Panc1 (cell line): ENCODE measurements around the gene SELENOS. TPM values are rescaled to one million over a fixed set of nuclear protein-coding genes. Genes with fewer than 3 reads are reported as not detected.

ENCODE experiments used
- ATAC-seq: fragments of 200-7000 bp; cut with Tn5 transposase; 2 replicates; pipeline ENCODE4 v1.9.1; 2020; ENCODE audit warnings: mild to moderate bottlenecking, moderate library complexity
- BruUV-seq: library from RNA; stranded (reverse); fragments of 400-500 nt; replicated peaks from 2 replicates; lab custom pipeline; 2021; lab: Mats Ljungman, UMichigan
- CTCF ChIA-PET: fragments of 300-600 bp; sonication (Branson Sonifier 250); formaldehyde crosslinking; loops from one replicate; lab custom pipeline; 2022; ENCODE audit warnings: antibody characterized with exemption; lab: Charles Lee
- POLR2A ChIA-PET: fragments of 300-600 bp; sonication (Branson Sonifier 250); formaldehyde crosslinking; loops from one replicate; lab custom pipeline; 2022; ENCODE audit warnings: antibody characterized with exemption; lab: Charles Lee
- DNase-seq: peaks from one replicate; pipeline ENCODE4 v3.0.0-alpha.2; 2010; ENCODE audit warnings: low read depth, low spot score
- H3K27ac ChIP-seq: 2 replicates; pipeline ENCODE4 v1.5.1; 2011; ENCODE audit warnings: mild to moderate bottlenecking, low read length, inconsistent platforms
- H3K27me3 ChIP-seq: fragments of 200-500 bp; sonication (Bioruptor generic); 2 replicates; pipeline ENCODE4 v1.6.0; 2014; ENCODE audit warnings: low read length, inconsistent platforms; ENCODE audit not compliant: control insufficient read depth, insufficient read depth
- H3K36me3 ChIP-seq: fragments of 200-500 bp; sonication (Bioruptor generic); 2 replicates; pipeline ENCODE4 v1.5.1; 2014; ENCODE audit warnings: inconsistent platforms, mild to moderate bottlenecking, low read length, moderate library complexity; ENCODE audit not compliant: control insufficient read depth, insufficient read depth
- H3K4me1 ChIP-seq: 2 replicates; pipeline ENCODE4 v1.5.1; 2011; ENCODE audit warnings: inconsistent platforms, mild to moderate bottlenecking, low read length, moderate library complexity; ENCODE audit not compliant: control insufficient read depth, insufficient read depth
- H3K4me3 ChIP-seq, 2 experiments: 2 replicates each; pipeline ENCODE4 v1.5.1; 2011 to 2012; ENCODE audit warnings: low read depth in 2 of 2, low read length in 2 of 2, mild to moderate bottlenecking in 2 of 2, inconsistent platforms in 1 of 2, moderate library complexity in 1 of 2
- H3K9me3 ChIP-seq: fragments of 200-500 bp; sonication (Bioruptor generic); 2 replicates; pipeline ENCODE4 v1.5.1; 2014; ENCODE audit warnings: low read depth, mild to moderate bottlenecking, inconsistent platforms, low read length, moderate library complexity; ENCODE audit not compliant: control insufficient read depth, insufficient read depth
- CTCF ChIP-seq: fragments of 450-650 bp; IDR thresholded peaks from 2 replicates; pipeline ENCODE4 v1.5.1; 2017; ENCODE audit warnings: mild to moderate bottlenecking
- POLR2AphosphoS5 ChIP-seq: IDR thresholded peaks from 2 replicates; pipeline ENCODE4 v1.6.1; 2012; ENCODE audit warnings: mild to moderate bottlenecking, low read depth, low read length, moderate library complexity
- REST ChIP-seq, 2 experiments: IDR thresholded peaks; 2 replicates each; pipeline ENCODE4 v1.6.1; 2011 to 2012; ENCODE audit warnings: low read depth in 2 of 2, control low read depth in 1 of 2, low read length in 1 of 2, mild to moderate bottlenecking in 1 of 2, moderate library complexity in 1 of 2; ENCODE audit not compliant: insufficient read depth in 1 of 2
- SIN3A ChIP-seq: IDR thresholded peaks from 2 replicates; pipeline ENCODE4 v1.6.1; 2012; ENCODE audit warnings: low read depth, mild to moderate bottlenecking, low read length, moderate library complexity, borderline replicate concordance; ENCODE audit not compliant: insufficient read depth
- TCF7L2 ChIP-seq: IDR thresholded peaks from 2 replicates; pipeline ENCODE4 v1.6.1; 2011; ENCODE audit warnings: mild to moderate bottlenecking, low read depth, low read length, inconsistent platforms
- in situ Hi-C: cut with HindIII; loops from 2 replicates; pipeline ENCODE4 v1.10.0; 2016; ENCODE audit warnings: low sequenced_read_pairs, low pct_unique_long_range_greater_than_20kb
- intact Hi-C: fragments of 100-400 bp; cut with micrococcal nuclease; formaldehyde crosslinking; loops from one replicate; pipeline ENCODE4 v1.10.0; 2022; ENCODE audit not compliant: unreplicated experiment
- total RNA-seq: library from RNA; stranded (reverse); gene quantifications from one replicate; pipeline ENCODE4 v1.2.1, GENCODE V29; 2021; ENCODE audit not compliant: unreplicated experiment

SELENOS gene
- total RNA-seq, 1 experiment from 2014 or later: 74.9 TPM

GRCh38 chr15:101296418-101297405, 19.4 kb upstream of the SELENOS start:
- no TSS peak for BruUV-seq
- no peaks in the 10 kb centered on the region for H3K27me3 ChIP-seq
- ChIA-PET POLR2A (interaction anchor here (0.5 kb wide), 1 partner anchor 22 kb away, joined by 3 read pairs; no protein-coding TSS in a partner anchor), CTCF (interaction anchor here (0.9 kb wide), 1 partner anchor 196 kb away, joined by 6 read pairs; no protein-coding TSS in a partner anchor)
- H3K27ac ChIP-seq: peak overlapping the region; percentile 97
- H3K36me3 ChIP-seq: peaks cover 13% of the 10 kb centered on the region
- intact Hi-C loops: loop anchor here (5.0 kb wide), 2 partner anchors 196 to 281 kb away; no protein-coding TSS in a partner anchor
- peaks cover 23% of the 10 kb centered on the region for H3K4me1 ChIP-seq
- H3K9me3 ChIP-seq: no peaks in the 10 kb centered on the region
- in situ Hi-C loops: no loop called here
- DNase-seq: no peak
- H3K4me3 ChIP-seq: peak overlapping the region in 1 of 2 experiments; percentile 90; a peak in 3 of 4 replicates
- TF ChIP-seq CTCF (no peak), SIN3A (no peak), REST (IDR thresholded peaks at IDR 0.05; ENCODE audit: insufficient read depth in 1 of 2, low read depth in 2 of 2, low read length in 1 of 2) (no peak), POLR2AphosphoS5 (no peak), TCF7L2 (no peak)
- ATAC-seq: no peak

- POLR2A ChIA-PET: no interaction called here
- in situ Hi-C loops: no loop called here
- intact Hi-C loops: loop anchor here (5.0 kb wide), 2 partner anchors 197 to 282 kb away; no protein-coding TSS in a partner anchor
- TSS peak; percentile 89 for BruUV-seq
- no peaks in the 10 kb centered on the region for H3K27me3 ChIP-seq
- peaks cover 20% of the 10 kb centered on the region for H3K36me3 ChIP-seq
- no peak for DNase-seq
- H3K4me1 ChIP-seq: peaks cover 25% of the 10 kb centered on the region
- CTCF ChIA-PET: interaction anchor here (0.6 to 0.9 kb wide), 2 partner anchors 197 to 955 kb away, joined by 5 to 6 read pairs; no protein-coding TSS in a partner anchor
- no peaks in the 10 kb centered on the region for H3K9me3 ChIP-seq
- H3K4me3 ChIP-seq: peak overlapping the region; percentile 89 to 90
- ATAC-seq: no peak; the same call in 1 of the 2 replicates
- no peak for TF ChIP-seq CTCF
- TF ChIP-seq REST (IDR thresholded peaks at IDR 0.05; ENCODE audit: insufficient read depth in 1 of 2, low read depth in 2 of 2, low read length in 1 of 2): no peak
- TF ChIP-seq TCF7L2: no peak
- TF ChIP-seq POLR2AphosphoS5: no peak
- peak overlapping the region; percentile 97 for H3K27ac ChIP-seq
These were observed 18.4 kb upstream of the SELENOS start for GRCh38 chr15:101295607-101296161.
